ENCODE measurements around the gene FAM170A. TPM values are rescaled to one million over a fixed set of nuclear protein-coding genes. Genes with fewer than 3 reads are reported as not detected.

Gene FAM170A
- total RNA-seq, 1 experiment from 2014 or later = not detected

GRCh38 chr5:119682372-119682771 is 53.0 kb downstream of the FAM170A start:
- CTCF ChIA-PET = no interaction called here
- H3K4me3 Mint-ChIP-seq = no peak overlapping the region

More at GRCh38 chr5:119682372-119682771, 53.0 kb downstream of the FAM170A start:
- Mint-ChIP-seq H3K9me3 (peaks cover 8% of the 10 kb centered on the region), H3K27ac (no peak overlapping the region; the same call in 1 of the 2 replicates), H3K4me1 (peaks cover 11% of the 10 kb centered on the region), H3K27me3 (ENCODE audit: low read depth) (no peaks in the 10 kb centered on the region), H3K36me3 (peaks cover 2% of the 10 kb centered on the region; the same call in 1 of the 2 replicates)
- TF ChIP-seq ZNF423 (CRISPR knock-in tag; IDR thresholded peaks at IDR 0.05) (no peak), CBFB (CRISPR knock-in tag; IDR thresholded peaks at IDR 0.05; ENCODE audit: low read depth) (no peak), JAZF1 (CRISPR knock-in tag; IDR thresholded peaks at IDR 0.05) (no peak), ATF2 (CRISPR knock-in tag; IDR thresholded peaks at IDR 0.05; ENCODE audit: borderline replicate concordance, low read depth) (no peak), GTF2I (CRISPR knock-in tag; conservative IDR thresholded peaks at IDR 0.05) (no peak), FOXK1 (CRISPR knock-in tag; IDR thresholded peaks at IDR 0.05) (no peak), NFYB (CRISPR knock-in tag; conservative IDR thresholded peaks at IDR 0.05; ENCODE audit: low read depth) (no peak), IRF1 (CRISPR knock-in tag; IDR thresholded peaks at IDR 0.05) (no peak), E2F5 (CRISPR knock-in tag; IDR thresholded peaks at IDR 0.05) (no peak), CDX4 (CRISPR knock-in tag; IDR thresholded peaks at IDR 0.05; ENCODE audit: borderline replicate concordance) (no peak), TP53 (CRISPR knock-in tag; IDR thresholded peaks at IDR 0.05) (no peak), KAT7 (CRISPR knock-in tag; IDR thresholded peaks at IDR 0.05; ENCODE audit: borderline replicate concordance) (no peak)
- POLR2A ChIA-PET = no interaction called here
- DNase-seq (ENCODE audit: low spot score) (no peak), ATAC-seq (no peak)

Other genes with a start within 250 kb of the FAM170A start
- 362 to 409 TPM (median 407 TPM) in 3 replicates for gene HSD17B4, start 177.1 kb upstream of the FAM170A start, total RNA-seq (2021)

Data from WTC11 (cell line).